Stimulated activated CD4-positive, alpha-beta T cell treated with anti-CD3 and anti-CD28 coated beads, TNF-alpha, amount 100 ng/mL, for 48 hours (primary cell): ENCODE measurements around the gene UAP1.

Source experiments
- DNase-seq, 3 donors: peaks; one replicate each; pipeline ENCODE4 v3.0.0-alpha.2; 2020; ENCODE audit warnings: low read depth in 3 of 3

UAP1 gene

DNA sequence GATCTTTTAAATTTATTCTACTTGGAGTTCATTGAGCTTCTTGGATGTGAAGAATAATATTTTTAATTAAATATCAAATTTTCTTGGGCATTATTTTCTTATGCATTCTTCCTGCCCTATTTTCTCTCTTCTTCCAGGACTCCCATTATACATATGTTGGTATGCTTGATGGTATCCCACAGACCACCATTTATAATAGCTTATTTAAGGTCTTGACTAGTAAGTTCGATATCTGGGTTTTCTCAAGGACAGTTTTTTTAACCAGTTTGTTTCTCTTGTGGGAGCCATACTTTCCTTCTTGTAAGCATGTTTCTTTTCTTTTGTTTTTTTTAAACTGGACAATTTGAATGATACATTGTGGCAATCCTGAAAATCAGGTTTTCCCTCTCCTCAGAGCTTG is 55.3 kb downstream of the UAP1 start:
- no peak for DNase-seq

DNA sequence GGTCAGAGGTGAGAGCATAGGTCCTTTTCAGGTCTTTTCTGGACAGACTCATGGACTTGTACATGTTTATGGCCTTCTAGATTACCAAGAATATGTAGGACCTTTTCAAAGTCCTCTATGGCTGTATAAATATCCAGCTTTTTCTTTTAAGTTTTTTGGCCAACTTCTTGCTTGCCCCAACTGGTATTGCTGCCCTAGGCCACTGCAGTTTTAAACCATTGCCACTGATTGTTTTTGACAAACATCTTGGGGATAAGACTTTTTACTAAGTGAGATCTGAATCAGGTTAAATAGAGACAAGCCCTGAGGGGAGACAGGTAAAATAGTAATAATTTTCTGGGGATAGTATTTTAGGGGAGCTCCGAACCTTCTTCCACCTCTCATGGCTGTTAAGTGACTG is 56.0 kb downstream of the UAP1 start:
- DNase-seq, result no peak

DNA sequence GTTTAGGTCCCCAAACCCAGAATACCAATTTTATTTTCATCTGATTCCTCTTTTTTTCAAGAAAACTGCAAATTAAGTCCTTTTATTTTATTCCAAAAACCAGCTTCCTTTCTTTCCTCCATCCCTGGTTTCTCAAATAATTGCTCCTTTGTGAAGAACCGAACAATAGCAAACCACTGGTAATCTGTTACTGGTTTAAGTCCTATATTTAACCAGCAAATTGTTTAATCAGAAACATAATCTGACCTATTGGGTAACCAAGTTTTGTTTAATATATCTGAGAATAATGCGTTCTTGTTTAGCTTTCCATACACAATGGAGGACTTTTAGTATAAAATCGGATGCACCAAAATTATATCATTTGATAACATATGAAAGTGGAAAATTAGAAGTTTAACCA is 57.6 kb downstream of the UAP1 start:
- no peak for DNase-seq

DNA sequence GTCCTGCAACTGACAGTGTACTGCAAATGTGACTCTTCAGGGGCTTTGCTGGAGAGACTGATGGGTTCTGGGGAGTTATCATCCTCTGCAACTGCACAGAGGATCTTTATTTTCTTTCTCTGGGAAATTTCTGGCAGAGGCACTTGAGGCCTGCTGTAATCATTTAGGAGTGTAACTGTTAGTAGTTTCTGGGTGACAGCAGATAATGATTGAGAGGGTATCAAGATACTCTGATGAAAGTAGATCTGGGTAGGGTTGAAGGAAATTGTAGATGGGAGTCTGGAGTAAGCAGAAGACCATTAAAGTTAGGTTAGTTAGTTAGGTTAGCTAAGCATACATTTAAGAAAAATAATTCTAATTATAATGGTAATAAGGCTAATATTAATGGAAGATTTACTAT is 59.7 kb downstream of the UAP1 start:
- DNase-seq, result no peak

DNA sequence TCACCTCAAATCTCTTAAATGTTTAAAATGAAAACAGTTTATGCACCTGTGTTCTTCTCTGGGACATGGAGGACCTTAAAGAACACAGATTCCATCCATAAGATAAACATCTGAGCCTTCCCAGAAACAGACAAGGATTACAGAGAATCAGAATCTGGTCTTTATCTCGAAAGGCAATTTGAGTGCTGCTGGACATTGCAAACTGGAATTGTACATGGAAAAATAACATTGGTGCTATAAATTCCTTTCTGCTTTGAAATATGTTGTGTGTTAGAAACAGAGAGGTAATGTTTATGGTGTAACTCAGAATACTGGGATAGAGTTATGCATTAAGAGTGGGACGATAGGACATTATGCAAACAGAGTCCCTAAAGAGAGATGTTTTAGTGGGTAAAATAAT is 64.2 kb downstream of the UAP1 start:
- no peak for DNase-seq

DNA sequence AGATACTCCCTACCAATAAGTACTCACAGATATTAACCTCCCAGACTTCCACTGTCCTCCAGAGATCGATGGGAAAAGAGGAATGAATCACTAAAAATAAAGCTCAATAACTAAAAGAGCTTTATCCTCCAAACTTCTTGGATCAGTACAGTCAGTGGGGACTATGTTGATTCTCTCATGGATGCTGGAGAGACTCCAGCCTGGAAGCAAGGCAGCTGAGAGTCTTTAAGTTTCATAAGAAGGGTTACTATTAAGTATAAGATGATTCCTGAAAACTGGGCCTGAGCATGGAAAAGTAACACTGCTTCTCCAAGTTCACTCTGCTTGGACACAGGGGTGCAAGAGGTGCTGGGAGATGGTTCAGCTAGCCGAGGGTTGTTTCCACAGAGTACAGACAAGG is 64.6 kb downstream of the UAP1 start:
- no peak for DNase-seq

DNA sequence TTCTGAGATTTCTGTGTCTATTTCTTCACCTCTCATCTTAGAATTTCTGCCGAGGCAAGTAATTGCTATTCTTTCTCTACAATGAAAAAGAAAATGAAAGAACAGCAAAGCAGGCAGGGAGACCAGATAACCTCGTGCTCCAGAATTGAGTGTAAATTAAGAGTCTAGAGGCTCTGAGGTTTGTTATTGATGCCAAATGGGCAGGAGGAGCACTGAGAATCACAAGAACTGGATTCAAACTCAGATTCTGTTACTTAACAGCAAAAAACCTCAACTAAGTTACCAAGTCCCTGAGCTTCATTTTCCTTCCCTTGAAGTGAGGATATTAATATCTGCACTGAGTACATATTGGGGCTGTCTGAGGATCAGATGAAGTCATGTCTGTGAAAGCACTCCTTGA is 65.2 kb downstream of the UAP1 start:
- no peak for DNase-seq

DNA sequence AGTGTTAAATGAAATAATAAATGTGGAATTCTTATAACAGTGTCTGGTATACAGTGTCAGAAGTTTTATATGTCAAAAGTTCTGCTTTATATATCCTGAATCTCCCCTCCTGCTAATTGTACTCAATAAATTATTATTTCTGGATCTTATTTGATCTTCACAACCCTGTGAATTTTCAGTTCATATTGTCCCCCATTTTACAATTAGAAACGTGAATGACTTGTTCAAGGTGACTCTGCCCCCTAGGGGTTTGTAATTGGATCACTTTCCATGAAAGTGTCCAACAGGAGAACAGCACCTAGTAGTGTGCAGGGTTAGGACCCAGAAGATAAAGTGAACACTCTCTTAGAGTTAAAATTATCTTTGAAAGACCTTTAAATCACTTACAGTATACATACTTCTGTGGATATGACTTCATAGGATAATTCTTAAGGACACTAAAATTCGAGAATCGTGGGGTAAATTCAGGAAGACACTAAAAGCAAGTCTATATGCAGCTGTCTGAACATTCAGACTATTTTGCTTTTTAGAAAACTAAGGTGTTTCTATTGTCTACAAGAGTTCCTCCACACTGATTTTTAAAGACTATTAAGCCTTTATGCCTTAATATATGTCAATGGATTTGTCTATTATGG is 66.3 kb downstream of the UAP1 start:
- DNase-seq, result no peak

DNA sequence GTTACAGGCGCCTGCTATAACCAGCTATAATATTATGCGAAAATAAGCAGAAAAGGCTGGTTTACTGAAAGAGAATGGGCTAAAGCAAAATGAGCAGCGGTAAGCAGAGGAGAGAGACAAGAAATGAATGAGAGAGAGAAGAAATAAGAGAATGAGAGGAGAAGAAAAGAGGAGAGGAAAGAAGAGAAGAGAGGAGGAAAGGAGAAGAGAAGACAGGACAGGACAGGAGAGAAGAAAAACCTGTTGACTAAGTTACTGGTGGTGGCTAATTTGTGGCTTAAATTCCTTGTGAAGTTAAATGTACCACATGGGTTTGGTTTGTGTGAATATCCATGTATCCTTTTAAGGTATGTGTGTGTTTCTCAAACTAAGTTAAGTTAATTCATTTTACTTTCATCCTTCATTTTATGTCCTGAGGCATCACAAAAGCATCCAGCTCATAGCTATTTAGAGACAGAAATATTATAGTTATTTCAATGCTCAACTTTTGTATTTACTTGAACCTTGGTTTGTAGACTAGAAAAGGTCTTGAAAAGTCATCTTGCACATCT is 67.6 kb downstream of the UAP1 start:
- DNase-seq, result no peak

DNA sequence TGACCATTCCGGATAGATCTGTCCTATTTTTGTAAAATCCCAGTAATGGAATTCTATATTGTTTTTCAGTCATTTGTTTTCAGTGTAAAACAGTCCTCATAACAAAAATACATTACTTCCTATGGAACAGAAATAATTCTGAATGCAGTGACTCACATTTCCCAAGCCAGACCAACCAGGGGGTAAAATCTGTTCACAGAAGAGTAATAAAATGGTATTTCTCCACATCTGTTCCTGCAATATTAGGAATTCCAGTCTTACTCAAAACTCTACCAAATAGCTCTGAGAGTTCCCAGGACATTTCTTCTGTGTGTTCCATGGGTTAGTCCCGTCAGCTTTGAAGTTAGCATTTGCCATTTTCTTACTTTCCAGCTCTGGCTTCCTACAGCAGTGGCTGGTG is 68.1 kb downstream of the UAP1 start:
- DNase-seq, result no peak

DNA sequence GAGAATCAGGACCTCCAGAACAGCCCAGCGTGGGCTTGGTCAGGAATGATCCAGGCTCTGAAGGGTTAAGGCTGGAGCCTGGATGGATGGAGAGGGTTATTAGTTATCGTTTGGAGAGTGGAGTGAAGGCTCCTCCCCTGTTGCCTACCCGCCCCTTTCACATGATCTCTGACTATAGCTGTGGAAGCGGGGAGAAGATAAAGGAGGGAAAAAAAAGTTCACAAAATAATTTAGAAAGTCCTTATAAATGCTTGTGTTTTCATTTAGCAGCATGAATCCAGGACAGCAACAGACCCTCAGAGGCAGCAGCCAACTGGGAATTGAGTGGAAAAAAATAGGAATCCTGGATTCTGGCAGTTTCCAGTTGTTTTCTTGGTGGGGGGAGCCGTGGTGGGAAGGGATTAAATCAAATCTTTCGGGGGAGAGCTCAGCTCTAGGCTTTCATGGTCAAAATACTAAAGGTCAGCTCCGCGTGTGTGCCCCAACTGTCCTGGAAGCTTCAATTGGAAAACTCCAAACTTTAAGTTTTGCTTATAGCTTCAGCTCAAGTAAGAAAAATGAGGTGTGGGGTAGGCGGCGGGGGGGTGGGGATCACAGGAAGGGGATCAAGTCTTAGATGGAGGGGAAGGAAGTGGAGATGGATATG is 70.1 kb downstream of the UAP1 start:
- DNase-seq, result no peak

DNA sequence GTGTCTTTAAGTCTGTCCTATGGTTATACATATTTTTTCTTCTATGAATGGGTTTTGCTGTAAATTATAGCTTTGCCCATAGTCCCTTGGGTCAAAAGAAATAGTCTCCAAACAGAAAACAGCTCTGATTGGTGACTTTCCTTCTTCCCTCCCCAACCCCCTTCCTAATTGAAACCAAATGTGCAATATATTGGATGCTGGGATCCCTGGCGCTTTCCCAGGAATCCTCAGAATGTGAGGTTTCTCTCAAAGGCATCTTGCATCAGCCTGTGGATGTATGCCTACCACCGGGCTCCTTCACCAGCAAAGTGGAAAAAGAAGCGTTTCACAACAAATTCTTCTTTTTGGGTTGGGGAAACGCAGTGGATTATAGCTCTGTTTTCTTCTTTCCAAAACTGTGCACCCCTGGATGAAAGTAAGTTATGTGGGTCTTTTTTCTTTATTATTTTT is 70.7 kb downstream of the UAP1 start, which contains the start of gene DDR2:
TSS of gene DDR2 (plus strand) at position 248 of the 450 bp plus-strand sequence. CDS start 86,600 bp downstream, outside the sequence.
- no peak for DNase-seq

DNA sequence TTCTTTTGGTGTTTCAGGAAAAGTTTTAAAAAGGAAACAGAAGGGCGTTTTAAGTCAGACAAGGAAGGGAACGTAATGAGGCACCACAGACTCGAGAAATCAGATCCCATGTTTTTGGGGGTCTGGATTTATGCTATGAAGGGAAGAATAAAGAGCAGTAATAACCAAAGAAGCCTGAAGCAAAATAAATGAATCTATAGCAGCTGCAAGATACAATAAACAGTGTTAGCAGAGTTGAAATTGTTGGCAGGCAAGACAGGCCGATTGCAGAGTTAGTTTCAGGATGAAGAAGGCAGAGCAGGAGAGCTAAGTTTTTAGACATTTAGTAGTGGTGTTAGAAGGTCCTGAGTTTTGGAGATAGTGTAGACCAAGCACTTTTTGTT is 71.2 kb downstream of the UAP1 start:
- DNase-seq, result no peak

DNA sequence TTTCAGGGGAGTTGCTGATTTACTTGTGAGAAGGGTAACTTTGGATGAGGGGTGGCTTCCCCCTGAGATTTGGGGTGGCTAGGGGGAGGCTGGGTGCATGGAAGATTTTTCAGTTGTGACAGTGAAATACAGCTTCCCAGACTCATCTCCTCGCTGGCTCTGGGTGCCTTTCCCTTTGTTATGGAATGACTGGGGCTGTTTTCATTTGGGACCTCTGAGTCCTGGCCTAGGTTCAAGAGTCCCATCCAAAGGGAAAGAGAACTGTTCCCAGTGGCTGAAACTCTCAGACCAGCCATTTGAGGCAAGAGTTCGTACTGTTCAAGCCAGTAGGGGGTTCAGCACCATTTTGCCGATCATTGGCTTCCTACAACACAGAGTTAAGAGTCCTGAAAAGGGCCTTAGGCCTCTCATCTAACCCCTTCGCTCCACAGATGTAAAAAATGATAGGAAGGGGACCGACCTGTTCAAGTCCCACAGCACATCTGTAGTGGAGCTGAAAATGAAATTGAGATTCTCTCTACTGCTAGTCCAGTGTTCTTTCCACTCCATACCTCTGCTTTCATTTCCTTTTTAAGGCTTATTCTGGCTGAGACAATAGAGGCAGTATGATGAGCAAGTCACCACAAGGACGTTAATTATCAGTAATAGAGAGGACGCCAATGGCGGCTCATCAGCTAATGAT is 71.7 kb downstream of the UAP1 start:
- no peak for DNase-seq

DNA sequence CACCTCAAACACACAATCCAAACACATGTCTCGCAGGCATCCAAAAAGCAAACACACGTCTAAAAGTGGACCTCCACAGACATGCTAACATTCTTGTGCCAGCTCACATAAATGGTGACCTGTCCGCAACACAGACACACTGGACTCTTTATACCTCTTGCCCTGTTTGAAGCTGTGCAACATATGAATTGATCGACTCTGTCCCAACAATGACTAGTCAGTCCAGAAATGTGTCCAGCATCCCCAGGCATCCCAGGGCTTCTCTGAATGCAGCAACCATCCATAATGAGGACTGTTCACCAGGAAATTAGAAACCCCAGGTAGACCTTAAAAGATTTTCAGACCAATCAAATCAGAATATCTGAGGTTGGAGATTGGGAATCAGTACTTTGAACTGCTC is 73.9 kb downstream of the UAP1 start:
- no peak for DNase-seq

DNA sequence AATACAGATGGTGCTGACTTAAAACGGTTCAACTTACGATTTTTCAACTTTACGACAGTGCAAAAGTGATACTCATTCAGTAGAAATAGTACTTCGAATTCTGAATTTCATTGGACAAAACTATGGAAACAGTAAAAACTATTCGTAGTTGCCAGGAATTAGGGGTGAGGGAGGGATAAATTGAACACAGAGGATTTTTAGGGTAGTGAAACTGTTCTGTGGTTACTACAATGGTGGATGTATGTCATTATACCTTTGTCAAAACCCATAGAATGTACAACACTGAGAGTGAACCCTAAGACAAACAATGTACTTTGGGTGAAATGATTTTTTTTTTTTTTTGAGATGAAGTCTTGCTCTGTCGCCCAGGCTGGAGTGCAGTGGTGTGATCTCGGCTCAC is 78.2 kb downstream of the UAP1 start:
- DNase-seq, result no peak

DNA sequence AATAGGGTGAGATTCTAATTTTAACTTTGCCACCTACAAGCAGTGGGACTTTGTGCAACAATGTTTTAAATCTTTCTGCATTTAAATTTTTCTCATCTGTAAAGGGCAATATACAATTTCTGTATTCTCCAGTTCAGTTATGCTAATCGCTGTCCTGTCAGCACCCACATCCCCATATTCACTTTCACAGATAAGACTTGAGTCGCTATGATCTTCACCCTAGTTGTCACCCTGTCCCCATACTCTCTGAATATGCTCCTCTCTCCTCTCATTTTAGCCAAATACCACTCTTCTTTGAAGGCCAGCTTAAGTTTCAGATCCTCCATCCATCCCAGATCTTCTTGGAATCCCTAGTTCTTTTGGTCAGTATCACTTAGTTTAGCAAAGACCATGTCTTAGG is 79.6 kb downstream of the UAP1 start:
- DNase-seq, result no peak

DNA sequence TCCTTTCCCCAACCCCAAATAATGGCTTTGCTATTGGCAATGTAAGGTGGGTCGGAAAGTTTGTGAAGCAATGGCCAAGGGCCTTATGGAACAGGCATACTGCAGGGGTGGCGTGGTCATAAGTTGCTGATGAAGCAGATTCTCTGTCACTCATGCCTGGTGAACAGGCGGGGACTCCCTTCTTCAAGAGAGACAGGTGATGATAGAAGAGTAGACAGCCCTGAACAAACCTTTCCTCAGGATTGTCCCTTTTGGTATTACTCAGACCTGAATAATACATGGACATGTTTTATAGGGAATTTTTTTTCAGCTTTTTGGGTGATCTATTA is 83.4 kb downstream of the UAP1 start:
- DNase-seq, result no peak

DNA sequence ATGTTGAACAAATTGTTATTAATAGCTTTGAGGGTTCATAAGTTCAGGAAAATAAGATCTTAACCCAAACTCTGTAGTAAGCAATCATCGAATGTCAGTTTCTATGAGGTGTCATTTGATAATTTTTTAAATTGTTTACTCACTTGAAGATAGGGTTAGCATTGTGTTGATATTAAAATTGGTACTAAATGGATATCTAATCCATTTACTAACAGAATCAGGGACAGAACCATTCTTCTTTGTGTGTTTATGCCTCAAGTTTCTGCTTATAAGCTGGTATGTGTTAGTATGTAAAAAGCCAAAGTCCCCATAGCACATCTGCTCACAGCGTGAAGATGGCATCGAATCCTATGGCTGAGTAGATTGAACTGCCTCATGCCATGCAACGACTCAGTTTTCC is 84.1 kb downstream of the UAP1 start:
- DNase-seq, result no peak

DNA sequence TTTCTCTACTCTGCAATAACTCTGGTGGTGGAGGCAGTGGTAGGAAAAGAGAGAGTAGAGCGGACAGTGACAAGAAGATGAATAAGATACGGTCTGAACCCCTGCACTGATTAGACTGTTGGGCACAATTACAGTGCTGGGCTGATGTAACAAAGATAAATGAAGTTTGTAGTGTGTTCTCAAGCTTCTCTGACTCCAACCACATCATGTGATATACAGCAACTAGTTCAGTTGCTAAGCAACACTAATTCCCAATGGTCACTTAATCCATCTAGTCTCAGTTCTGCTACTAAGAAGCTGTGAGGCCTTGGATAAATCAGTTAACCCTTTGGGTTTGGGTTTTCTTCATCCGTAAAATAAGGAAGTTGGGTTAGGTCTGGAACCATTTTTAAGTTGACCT is 88.1 kb downstream of the UAP1 start:
- DNase-seq, result no peak
